GM18951 (cell line): ENCODE measurements around the gene DGUOK.

ENCODE experiments used
- POLR2A ChIP-seq: IDR thresholded peaks from 4 replicates; pipeline ENCODE4 v1.6.1; 2011; ENCODE audit warnings: mild to moderate bottlenecking; ENCODE audit not compliant: insufficient read length, insufficient read depth; ENCODE audit errors: extremely low read depth
- in situ Hi-C: fragments of 300-500 bp; cut with MboI; formaldehyde crosslinking; loops from one replicate; pipeline ENCODE4 v1.12.0; 2022; ENCODE audit warnings: low sequenced_read_pairs, mixed read lengths, inconsistent platforms; ENCODE audit not compliant: unreplicated experiment

DGUOK gene

DNA sequence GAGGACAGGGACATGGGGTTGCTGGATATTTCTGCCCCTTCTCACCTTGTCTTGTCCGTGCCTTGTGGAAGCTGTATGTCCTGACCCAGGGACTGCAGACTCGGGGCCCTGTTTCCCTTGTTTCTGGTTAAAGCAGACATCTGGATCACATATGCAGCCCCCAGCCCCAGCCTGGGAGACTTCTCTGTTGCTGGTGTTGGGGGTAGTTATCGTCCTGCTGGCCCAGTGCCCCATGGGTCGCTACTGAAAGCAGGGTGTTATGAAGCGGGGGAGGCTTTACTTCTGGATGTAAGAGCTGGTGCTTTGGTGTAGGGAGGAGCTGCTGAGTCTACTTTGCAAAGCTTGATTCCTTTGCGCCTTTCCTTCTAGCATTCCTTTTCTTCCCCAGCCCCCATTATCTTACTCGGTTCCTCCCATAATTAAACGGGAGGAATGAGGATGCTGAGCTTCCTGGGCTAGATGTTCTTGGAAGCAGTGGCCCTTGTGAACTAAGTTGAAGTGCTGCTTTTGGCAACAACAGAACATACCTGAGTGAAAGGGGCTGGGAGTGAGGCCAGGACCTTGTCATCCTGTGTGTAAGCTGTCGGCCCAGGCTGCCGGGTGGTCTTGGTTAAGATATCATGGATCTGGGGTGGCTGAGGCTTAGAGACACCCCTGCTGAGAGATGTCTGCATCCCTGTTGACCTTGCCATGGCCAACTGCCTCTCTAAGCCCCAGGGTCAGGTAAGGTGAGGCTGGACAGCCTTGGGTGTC lies 61.4 kb downstream of the DGUOK start:
- TF ChIP-seq POLR2A, result no peak
- in situ Hi-C loops, result no loop called here

- TF ChIP-seq POLR2A, result no peak
- in situ Hi-C loops, result no loop called here
Measured at GRCh38 chr2:73989972-73990371, 63.3 kb downstream of the DGUOK start.

- no peak for TF ChIP-seq POLR2A
- in situ Hi-C loops, result no loop called here
Measured at GRCh38 chr2:73990531-73990930, 63.9 kb downstream of the DGUOK start.

DNA sequence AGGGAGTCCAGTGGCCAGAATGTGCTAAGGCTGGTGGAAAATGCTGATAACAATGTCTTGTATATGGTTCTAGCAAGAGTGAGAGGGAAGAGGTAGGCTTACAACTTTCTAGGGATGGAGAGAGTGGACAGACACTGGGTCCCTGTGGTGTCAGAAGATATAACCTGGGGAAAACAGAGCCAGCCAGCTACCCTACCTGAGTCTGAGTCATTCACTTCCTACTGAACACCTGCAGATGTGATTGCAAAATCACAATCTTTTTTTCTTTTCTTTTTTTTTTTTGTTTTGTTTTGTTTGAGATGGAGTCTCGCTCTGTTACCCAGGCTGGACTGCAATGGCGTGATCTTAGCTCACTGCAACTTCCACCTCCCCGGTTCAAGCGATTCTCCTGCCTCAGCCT lies 65.4 kb downstream of the DGUOK start:
- in situ Hi-C loops, result no loop called here
- no peak for TF ChIP-seq POLR2A

- in situ Hi-C loops, result no loop called here
- TF ChIP-seq POLR2A, result no peak
Measured at GRCh38 chr2:73993376-73993775, 66.7 kb downstream of the DGUOK start.

GRCh38 chr2:73993778-73994177 lies 67.1 kb downstream of the DGUOK start:
- TF ChIP-seq POLR2A, result no peak
- in situ Hi-C loops, result no loop called here

DNA sequence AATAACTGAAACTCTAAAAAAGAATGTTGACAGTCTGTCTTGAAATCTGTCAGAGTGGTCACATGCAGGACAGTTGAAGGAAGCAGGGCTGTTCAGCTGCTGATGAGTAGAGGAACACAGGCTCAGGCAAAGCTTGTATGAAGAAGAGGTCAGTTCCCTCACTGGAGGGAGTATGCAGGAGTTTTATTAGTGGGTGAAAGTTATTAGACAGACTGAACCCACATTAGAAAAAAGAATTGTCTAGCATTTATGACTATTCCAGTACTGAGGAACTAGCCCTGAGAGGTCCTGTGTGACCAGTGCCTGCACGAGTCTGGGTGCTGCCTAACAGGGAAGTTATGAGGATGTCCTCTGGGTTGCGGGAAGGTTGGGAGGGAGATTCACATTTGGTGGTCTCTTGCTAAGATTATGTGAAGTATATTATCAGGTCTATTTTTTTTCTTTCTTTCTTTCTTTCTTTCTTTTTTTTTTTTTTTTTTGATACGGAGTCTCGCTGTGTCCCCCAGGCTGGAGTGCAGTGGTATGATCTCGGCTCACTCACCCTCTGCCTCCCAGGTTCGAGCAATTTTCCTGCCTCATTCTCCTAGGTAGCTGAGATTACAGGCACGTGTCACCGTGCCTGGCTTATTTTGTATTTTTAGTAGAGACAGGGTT lies 67.6 kb downstream of the DGUOK start:
- TF ChIP-seq POLR2A, result no peak
- in situ Hi-C loops, result no loop called here

- no peak for TF ChIP-seq POLR2A
- in situ Hi-C loops, result no loop called here
Measured at GRCh38 chr2:73995810-73996209, 69.1 kb downstream of the DGUOK start.

DNA sequence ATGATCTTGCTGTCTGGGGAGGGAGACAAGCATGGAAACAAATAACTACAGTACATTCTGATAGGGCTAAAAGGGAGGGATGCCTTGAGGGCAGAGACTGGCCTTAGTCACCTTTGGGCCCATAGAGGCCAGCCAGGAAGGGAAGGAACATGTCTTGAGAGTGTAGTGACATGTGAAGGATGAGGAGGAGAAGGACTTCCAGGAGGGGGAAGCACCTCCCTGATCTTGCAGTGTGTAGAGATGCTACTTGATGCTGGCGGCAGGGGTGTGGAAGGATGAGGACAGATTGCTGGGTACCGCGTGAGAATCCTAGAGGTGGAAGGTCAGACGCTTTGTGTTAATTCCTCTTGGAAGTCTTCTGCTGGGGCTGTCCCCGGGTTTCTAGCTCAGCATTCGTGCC lies 71.1 kb downstream of the DGUOK start:
- in situ Hi-C loops, result no loop called here
- TF ChIP-seq POLR2A, result no peak

DNA sequence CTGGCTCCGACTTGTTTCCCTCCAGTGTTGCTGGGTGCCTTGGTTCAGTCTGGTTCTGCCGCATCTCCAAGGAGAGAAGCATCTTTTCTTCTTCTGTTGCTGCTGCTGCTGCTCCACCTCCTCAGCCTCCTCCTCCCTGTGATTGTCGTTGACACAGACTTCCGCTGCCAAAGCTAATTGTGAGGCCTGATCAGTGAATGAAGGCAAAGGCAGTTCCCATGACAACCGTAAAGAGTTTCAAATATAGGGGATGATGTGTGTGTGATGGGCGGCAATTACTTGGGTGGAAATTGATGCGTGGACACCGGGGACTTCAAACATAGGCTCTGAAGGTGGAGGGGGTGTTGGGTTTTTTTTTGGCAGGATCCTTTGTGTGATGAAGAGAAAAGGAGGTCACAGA lies 71.8 kb downstream of the DGUOK start:
- no peak for TF ChIP-seq POLR2A
- in situ Hi-C loops, result no loop called here

- no peak for TF ChIP-seq POLR2A
- in situ Hi-C loops, result no loop called here
Measured at GRCh38 chr2:73998933-73999332, 72.3 kb downstream of the DGUOK start.

GRCh38 chr2:73999881-74000597 lies 73.4 kb downstream of the DGUOK start:
- no peak for TF ChIP-seq POLR2A
- in situ Hi-C loops, result no loop called here

DNA sequence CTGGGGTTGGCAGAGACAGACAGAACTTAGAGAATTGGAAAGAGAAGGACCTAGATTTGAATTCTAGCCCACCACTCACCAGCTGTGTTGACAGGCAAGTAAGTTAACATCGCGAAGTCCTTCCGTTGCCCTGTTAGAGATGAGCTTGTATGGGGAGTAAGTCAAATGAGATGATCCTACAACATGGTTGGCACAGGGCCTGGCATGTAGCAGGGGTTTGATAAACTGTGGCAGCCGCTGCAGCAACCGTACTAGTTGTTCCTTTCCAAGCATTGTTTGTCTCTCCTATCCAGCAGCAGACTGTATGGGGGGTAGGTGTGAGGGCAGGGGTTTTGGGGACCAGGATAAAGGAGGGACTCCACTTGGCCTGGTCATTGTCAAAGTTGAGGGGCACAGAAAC lies 74.0 kb downstream of the DGUOK start:
- in situ Hi-C loops, result no loop called here

GRCh38 chr2:74001121-74001520 lies 74.4 kb downstream of the DGUOK start:
- no peak for TF ChIP-seq POLR2A
- in situ Hi-C loops, result no loop called here

More for the DNA sequence above, 74.0 kb downstream of the DGUOK start:
- no peak for TF ChIP-seq POLR2A
